Caki2 (cell line): ENCODE results near the gene MKNK2. TPM values are rescaled to one million over a fixed set of nuclear protein-coding genes. Genes with fewer than 3 reads are reported as not detected.
"Not testable (repeated sequence)": the region's sequence is repeated elsewhere in the genome, so short reads cannot be mapped to it uniquely, and the experiment has no call there.

ENCODE experiments used
- DNase-seq: peaks from one replicate; pipeline ENCODE4 v3.0.0-alpha.2; 2015; ENCODE audit warnings: low read depth
- in situ Hi-C: cut with HindIII; loops from 2 replicates; pipeline ENCODE4 v1.10.0; 2016; ENCODE audit warnings: low sequenced_read_pairs, low pct_unique_long_range_greater_than_20kb, mixed read lengths
- total RNA-seq: library from RNA; depleted of rRNA; stranded (reverse); fragments of >200 nt; shearing (Covaris generic); gene quantifications from 2 replicates; pipeline ENCODE4 v1.2.3, GENCODE V29; 2014; ENCODE audit warnings: low replicate concordance

MKNK2 gene
- total RNA-seq, 1 experiment from 2014 or later, result 78.8 TPM

DNA sequence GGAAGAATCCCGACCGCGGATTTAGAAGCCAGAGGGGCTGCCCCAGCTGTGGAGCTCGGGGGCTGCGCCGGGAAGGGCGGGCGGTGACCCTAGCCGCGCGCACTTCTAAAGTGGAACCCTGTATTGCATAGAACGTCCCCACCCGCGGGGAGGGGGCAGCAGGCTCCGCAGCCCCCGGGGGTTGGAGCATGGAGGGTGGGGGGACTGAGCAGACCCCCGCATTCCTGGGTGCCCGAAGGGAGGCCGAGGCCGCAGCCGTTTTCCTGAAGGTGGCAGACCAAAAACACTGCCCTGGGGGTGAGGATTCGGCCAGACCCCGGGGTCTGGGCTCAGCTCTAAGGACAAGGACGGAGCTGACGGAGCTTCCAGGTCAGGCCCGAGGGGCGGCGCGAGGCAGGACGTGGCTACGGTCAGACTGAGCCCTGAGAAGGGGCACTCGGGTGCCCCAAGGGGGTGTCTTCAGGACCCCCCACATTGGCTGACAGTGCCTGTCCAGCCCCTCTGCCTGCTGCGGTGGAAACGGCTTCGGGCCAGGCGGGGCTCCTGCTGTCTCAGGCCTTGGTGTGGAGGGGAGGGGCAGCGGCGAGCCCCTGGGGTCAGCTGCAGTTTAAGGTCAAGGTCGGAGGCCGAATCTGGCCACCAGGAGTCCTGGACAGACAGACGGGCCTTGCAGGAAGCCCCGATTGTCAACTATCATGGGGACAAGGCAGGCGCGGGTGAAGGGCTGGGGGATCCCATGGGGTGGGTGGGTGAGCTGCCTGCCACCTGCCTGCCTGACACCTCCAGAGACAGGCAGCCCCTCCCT is 12.6 kb downstream of the MKNK2 start:
- in situ Hi-C loops, result no loop called here

DNA sequence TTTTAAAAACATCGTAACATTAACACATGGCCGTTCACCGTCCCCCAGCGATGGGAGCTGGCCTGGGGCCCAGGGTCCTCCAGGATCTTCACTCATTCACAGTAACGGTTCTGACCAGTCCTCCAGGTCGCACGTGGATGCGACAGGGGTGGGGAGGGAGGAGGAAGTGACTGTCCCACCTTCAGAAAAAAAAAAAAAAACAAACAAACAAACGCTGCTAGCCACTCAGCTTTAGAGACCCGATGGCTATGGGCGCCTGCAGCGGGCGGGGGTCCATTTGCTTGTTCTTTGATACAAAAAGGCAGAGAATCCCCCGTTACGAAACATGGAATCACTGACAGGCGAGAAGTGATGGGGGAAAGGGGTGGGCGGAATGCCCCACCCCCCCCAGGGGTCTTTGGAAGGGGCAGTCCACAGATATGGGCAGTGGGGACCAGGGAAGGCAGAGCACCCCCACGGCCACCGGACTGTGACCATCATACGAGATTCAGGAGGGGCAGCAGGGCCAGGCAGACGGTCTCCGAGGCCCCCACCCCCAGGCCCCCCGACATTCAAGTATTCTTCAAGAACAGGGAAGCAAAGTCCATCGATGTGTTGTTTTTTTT is 13.3 kb downstream of the MKNK2 start:
- DNase-seq, result no peak
- in situ Hi-C loops, result no loop called here

More for the DNA sequence above, 12.6 kb downstream of the MKNK2 start:
- no peak for DNase-seq

DNA sequence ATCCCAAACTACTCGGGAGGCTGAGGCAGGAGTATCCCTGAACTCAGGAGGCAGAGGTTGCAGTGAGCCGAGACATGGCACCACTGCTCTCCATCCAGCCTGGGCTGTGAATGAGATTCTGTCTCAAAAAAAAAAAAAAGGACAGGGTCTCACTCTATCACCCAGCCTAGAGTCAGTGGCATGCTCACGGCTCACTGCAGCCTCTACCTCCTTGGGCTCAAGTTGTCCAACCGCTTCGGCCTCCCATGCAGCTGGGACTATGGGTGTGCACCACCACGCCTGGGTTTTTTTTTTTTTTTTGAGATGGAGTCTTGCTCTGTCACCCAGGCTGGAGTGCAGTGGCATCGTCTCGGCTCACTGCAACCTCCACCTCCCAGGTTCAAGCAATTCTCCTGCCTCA is 14.6 kb downstream of the MKNK2 start:
- in situ Hi-C loops, result no loop called here
- no peak for DNase-seq

DNA sequence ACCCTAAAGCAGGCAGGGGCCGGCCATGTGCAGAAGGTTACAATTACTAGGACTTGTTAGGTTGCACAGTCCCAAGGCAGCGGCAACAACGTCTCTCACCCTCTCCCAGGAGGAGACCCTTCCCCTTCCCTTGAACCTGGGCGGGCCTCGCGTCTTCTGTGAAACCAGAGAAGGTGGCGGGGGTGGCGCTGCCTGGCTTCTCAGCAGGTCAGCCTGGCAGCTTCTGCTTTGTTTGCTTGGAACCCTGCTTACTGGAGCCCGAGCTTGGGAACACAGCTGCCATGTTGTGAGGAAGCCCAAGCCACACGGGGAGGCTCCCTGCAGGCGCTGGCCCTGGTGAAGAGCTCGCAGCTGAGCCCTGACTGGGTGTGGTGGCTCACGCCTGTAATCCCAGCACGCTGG is 15.5 kb downstream of the MKNK2 start:
- DNase-seq, result no peak
- in situ Hi-C loops, result no loop called here

DNA sequence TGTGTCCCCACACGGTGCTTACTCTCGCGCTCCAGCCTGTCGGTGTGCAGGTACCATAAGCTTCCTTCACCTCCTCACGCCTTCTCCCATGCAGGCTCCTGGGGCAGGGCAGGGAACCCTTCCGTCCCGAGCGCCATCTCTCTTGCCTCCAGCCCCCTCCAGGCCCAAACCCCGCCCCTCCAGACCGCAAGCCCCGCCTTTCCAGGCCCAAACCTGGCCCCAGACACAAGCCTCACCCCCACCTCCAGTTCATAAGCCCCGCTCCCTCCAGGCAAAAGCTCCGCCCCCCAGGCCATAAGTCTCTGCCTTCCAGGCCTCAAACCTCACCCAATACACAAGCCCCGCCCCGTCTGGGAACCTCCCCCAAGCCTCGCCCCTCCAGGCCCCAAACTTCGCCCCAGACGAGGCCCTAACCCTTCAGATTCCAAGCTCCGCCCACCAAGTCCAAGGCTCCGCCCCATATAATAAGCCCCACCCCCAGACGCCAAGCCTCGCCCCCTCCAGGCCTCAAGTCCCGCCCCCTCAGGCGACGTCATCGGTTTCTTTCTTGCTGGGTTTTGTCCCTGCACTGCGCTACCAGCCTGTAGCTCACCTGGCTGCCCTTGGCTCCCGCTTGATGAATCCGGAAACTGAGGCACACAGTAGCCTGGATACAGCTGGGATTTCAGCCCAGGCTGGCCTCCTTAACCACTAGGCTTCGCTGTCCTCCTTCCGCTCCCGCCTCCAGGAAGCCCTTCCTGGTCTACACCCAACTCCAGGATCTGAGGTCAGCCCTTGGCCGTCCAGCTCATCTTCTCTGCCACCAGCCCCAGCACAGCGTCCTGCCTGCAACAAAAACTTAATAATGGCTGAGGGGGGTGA is 16.1 kb downstream of the MKNK2 start:
- in situ Hi-C loops, result no loop called here
- no peak for DNase-seq

DNA sequence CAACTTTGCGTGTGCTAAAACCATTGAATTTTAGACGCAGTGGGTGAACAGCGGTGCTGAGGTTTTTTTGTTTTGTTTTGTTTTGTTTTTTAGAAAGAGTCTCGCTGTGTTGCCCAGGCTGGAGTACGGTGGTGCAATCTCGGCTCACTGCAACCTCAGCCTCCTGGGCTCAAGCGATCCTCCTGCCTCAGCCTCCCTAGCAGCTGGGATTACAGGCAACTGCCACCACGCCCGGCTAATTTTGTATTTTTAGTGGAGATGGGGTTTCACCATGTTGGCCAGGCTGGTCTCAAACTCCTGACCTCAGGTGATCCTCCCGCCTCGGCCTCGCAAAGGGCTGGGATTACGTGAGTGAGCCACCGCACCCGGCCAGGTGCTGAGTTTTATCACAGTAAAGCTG is 16.8 kb downstream of the MKNK2 start:
- DNase-seq, in situ Hi-C loops: not testable (repeated sequence)

DNA sequence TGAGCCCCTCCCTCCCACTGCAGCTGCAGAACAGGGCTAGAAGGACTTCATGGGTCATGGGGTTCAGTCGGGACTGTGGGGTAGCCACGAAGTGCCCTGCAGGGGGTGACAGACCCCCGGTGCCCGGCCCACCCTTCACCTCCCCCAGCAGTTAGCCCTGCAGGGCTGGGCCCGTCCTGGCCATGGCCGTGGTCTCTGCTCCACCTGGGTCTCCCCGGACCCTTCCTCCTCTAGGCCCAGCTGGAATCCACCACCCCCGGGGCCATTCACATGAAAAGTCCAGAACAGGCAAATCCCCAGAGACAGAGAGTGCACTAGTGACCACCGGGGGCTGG is 17.3 kb downstream of the MKNK2 start:
- no peak for DNase-seq
- in situ Hi-C loops, result no loop called here

DNA sequence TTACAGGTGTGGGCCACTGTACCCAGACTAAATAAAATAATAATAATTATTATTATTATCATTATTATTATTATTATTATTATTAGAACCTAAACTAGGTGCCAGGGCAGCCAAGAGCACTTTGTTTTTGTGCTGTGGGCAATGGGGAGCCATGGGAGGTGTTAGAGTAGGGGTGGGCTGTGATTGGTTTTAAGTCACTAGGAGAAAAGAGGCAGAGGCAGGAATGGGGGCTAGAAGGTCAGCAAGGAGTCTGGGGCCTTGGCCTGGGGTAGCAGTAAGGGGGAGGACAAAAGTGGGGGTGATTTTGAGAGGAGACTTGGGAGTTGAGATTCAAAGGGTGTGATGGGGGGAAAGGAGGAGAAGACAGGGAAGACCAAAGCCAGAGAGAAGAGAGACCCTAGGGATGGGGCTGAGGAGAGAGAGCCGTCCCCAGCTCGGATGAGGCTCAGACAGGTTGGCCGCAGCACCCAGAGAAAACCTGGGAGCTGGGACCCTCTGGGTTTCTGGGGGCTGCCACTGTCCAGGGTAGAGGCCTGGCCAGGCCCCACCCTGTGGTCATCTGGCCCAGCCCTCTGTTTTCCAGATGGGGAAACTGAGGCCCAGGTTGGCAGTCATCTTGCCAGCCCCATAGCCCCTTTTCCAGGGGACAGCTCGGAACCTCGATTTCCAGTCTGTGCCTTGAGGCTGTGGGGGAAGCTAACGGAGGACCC is 17.8 kb downstream of the MKNK2 start:
- in situ Hi-C loops, result no loop called here
- DNase-seq, result no peak

DNA sequence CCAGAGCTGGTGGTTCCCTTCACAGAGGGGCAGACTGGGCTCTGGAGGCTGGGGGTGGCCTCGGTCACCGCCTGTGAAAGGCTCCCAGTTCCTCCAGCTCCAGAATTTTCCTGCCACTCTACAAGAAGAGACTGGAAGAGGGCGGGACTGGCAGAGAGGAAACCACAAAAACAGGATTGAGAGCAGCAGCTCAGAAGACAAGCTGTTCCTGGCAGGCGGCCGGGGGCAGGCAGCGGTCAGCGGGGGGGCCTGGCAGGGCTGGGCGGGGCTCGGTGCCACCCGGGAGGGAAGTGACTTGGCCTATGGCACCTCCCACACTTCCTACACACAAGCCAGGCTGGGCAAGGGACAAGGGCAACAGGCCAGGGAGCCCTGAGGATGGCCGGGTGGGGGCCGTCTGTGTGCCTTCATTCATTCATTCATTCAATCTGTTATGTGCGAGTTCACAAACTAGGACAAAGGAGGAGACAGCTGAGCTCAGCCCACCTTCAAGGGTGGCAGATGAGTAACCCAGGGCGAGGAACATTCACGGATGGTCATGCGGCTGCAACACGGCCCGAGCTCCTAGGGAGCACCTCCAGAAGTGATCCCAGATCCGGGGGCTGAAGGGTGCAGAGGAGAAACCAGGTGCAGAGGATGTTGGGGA is 18.6 kb downstream of the MKNK2 start:
- peak; percentile 84 for DNase-seq
- in situ Hi-C loops, result no loop called here

DNA sequence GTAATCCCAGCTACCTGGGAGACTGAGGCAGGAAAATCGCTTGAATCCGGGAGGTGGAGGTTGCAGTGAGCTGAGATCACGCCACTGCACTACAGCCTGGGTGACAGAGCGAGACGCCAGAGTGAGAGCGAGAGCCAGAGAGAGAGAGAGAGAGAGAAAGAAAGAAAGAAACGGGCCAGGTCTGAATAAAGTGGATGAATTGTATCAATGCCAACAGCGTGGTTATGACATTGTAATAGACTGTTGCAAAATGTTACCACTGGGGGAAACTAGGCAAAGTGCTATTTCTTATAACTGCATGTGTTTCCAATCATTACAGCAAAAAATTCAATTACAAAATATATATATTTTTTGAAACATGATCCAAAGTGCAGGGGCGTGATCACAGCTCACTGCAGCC is 23.7 kb downstream of the MKNK2 start:
- in situ Hi-C loops, result no loop called here
- DNase-seq, result no peak

DNA sequence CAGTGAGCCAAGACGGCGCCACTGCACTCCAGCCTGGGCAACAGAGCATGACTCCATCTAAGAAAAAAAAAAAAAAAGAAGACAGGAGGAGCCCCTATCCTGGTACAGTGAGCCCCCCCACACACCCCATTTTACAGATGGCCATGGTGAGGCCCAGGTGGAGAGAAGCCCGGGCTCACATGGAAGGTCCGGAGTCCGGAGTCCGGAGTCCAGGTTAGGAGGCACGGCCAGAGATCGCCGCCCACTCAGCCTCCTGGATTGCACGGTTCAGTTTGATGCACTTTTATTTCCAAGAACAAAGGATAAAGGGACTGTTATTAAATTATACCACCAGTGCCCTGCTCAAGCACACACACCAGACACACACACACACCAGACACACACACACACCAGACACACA is 24.3 kb downstream of the MKNK2 start:
- in situ Hi-C loops, result no loop called here
- no peak for DNase-seq

DNA sequence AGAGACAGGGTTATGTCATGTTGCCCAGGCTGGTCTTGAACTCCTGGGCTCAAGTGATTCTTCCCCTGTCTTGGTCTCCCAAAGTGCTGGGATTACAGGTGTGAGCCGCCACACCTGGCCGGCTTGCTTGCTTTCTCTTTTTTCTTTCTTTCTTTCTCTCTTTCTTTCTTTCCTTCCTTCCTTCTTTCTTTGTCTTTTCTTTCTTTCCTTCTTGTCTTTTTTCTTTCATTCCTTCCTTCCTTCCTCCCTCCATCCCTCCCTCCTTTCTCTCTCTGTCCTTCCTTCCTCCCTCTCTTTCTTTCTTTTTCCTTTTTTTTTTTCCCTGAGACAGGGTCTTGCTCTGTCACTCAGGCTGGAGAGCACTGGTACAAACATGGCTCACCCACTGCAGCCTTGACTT is 28.8 kb downstream of the MKNK2 start:
- in situ Hi-C loops, result no loop called here
- DNase-seq, result no peak

DNA sequence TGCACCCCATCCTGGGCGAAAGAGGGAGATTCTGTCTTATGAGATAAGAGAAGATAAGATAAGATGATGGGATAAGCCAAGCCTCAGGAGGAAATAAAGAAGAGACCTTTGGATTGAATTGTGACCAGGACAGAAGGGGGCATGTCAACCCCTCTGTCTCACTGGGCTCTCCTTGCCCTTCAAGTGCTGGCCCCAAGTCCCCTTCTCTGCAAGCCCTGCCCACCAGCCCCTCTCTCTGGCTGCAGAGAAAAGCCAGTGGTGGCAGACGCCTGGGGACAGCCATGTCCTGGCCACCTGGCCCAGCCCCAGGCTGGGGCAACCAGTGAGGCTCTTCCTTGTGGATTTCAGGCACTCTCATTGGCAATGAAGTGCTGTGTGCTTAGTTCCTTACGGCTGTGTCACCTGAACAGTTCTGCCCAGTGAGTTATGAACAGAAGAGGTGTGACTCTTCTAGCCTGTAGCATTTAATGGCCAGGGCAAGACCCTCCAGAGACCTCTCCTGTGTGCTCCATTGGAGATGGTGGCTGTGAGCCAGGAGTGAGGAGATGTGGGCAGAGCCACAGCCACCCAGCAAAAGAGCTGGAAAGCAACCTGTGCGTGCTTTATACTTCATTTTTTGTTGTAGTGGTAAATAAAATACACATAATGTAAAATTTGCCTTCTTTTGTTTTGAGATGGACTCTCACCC is 29.4 kb downstream of the MKNK2 start:
- in situ Hi-C loops, result no loop called here

DNA sequence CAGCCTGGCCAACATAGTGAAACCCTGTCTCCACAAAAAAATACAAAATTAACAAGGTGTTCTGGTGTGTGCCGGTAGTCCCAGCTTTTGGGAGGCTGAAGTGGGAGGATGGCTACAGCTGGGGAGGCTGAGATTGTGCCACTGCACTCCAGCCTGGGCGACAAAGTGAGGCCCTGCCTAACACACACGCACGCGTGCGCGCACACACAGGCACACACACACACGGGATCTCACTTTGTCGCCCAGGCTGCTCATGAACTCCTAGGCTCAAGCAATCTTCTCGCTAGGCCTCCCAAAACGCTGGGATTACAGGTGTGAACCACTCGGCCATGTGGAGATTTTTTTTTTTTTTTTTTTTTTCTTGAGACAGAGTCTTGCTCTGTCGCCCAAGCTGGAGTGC is 32.3 kb downstream of the MKNK2 start:
- in situ Hi-C loops, result no loop called here
- DNase-seq, result no peak

More for the DNA sequence above, 29.4 kb downstream of the MKNK2 start:
- DNase-seq, result no peak

DNA sequence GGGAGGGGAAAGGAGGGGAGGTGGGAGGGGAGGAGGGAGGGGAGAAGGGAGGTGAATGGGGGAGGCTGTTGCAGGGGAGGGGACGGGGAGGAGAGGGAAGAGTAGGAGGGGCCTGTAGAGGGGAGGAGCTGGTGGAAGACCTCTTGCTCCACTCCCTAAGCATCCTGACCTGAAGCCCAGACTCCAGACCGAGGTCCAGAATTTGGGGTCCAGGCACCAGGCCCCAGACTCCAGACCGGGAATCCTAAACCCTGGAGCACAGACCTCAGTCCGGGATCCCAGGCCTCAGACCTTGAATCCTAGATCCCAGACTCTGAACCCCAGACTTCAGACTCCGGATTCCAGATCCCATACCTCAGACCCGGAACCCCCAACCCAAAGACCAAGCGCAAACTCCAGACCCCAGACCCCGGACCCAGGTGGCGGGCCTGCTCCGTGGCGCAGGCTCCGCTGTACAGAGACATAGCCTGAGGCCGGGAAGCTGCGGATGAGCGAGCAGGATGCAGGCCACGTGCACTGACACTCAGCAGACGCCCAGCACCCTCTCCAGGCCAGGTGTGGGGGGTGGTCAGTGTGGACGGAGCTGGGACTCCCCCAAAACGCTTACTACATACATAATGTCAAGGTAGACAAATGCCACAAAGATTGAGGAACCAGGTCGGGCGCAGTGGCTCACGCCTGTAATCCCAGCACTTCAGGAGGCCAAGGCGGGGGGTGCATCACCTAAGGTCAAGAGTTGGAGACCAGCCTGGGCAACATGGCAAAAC is 34.8 kb downstream of the MKNK2 start:
- peak; percentile 55 for DNase-seq
- in situ Hi-C loops, result no loop called here

DNA sequence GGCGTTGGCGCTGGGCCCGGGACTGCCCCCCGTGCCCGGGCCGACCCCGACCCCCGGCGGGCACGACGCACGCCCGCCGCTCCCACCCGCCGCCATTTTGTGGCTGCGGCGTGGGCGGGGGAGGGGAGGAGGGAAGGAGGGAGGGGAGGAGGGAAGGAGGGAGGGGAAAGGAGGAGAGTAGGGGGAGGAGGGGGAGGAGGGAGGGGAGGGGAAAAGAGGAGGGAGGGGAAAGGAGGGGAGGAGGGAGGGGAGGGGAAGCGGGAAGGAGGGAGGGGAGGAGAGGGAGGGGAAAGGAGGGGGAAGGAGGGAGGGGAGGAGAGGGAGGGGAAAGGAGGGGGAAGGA is 35.5 kb downstream of the MKNK2 start, which contains the start of gene BTBD2:
Gene BTBD2, minus strand, starts transcription at position 107 of the 343 bp plus-strand sequence. Its CDS starts 11 bp downstream, at position 96.
- no peak for DNase-seq
- in situ Hi-C loops, result no loop called here
